ENCODE measurements around the gene APOB. TPM values are rescaled to one million over a fixed set of nuclear protein-coding genes. Genes with fewer than 3 reads are reported as not detected.

APOB gene
- total RNA-seq, 3 donors from 2014 or later: 3.2 to 5.6 (median 4.3) TPM

GRCh38 chr2:21059885-21060610 is 16.2 kb upstream of the APOB start:
- TF ChIP-seq CTCF (IDR thresholded peaks at IDR 0.05) (no peak), POLR2AphosphoS5 (IDR thresholded peaks at IDR 0.05) (no peak)
- no peak for DNase-seq (ENCODE audit: low spot score in 2 of 2)
- Histone ChIP-seq H3K4me3 (no peak overlapping the region), H3K36me3 (no peaks in the 10 kb centered on the region), H3K27ac (no peak overlapping the region), H3K9me3 (no peaks in the 10 kb centered on the region), H3K27me3 (no peaks in the 10 kb centered on the region), H3K4me1 (no peaks in the 10 kb centered on the region)
- intact Hi-C loops (cut with DNase I; ENCODE audit: low total_unique reads): no loop called here

GRCh38 chr2:21057097-21057496 is 13.2 kb upstream of the APOB start:
- no peak for DNase-seq (ENCODE audit: low spot score in 2 of 2)
- H3K9me3 ChIP-seq: no peaks in the 10 kb centered on the region
- H3K27me3 ChIP-seq: no peaks in the 10 kb centered on the region
- no peaks in the 10 kb centered on the region for H3K36me3 ChIP-seq
- no peaks in the 10 kb centered on the region for H3K4me1 ChIP-seq
- no peak overlapping the region for H3K4me3 ChIP-seq
- TF ChIP-seq CTCF (IDR thresholded peaks at IDR 0.05) (no peak), POLR2A (IDR thresholded peaks at IDR 0.05) (no peak), POLR2AphosphoS5 (IDR thresholded peaks at IDR 0.05) (no peak)
- H3K27ac ChIP-seq: no peak overlapping the region
- intact Hi-C loops (cut with DNase I; ENCODE audit: low total_unique reads): no loop called here

- Histone ChIP-seq H3K9me3 (no peaks in the 10 kb centered on the region), H3K27ac (no peak overlapping the region), H3K4me1 (no peaks in the 10 kb centered on the region), H3K36me3 (no peaks in the 10 kb centered on the region), H3K27me3 (no peaks in the 10 kb centered on the region), H3K4me3 (no peak overlapping the region)
- intact Hi-C loops (cut with DNase I; ENCODE audit: low total_unique reads): no loop called here
- no peak for TF ChIP-seq POLR2AphosphoS5 (IDR thresholded peaks at IDR 0.05)
- no peak for DNase-seq (ENCODE audit: low spot score in 2 of 2)
Observed at GRCh38 chr2:21055879-21056790, 12.3 kb upstream of the APOB start.

- DNase-seq (ENCODE audit: low spot score in 2 of 2): no peak
- intact Hi-C loops (cut with DNase I; ENCODE audit: low total_unique reads): no loop called here
- TF ChIP-seq CTCF (IDR thresholded peaks at IDR 0.05) (no peak), POLR2A (IDR thresholded peaks at IDR 0.05) (no peak)
- no peak overlapping the region for H3K4me3 ChIP-seq
- H3K27me3 ChIP-seq: no peaks in the 10 kb centered on the region
- no peaks in the 10 kb centered on the region for H3K9me3 ChIP-seq
- no peak overlapping the region for H3K27ac ChIP-seq
- no peaks in the 10 kb centered on the region for H3K4me1 ChIP-seq
- H3K36me3 ChIP-seq: no peaks in the 10 kb centered on the region
Observed at GRCh38 chr2:21055451-21055850, 11.6 kb upstream of the APOB start.

- no peaks in the 10 kb centered on the region for H3K27me3 ChIP-seq
- H3K4me1 ChIP-seq: no peaks in the 10 kb centered on the region
- no peak for DNase-seq (ENCODE audit: low spot score in 2 of 2)
- H3K27ac ChIP-seq: no peak overlapping the region
- intact Hi-C loops (cut with DNase I; ENCODE audit: low total_unique reads): no loop called here
- H3K36me3 ChIP-seq: no peaks in the 10 kb centered on the region
- TF ChIP-seq CTCF (IDR thresholded peaks at IDR 0.05) (no peak), POLR2A (IDR thresholded peaks at IDR 0.05) (no peak), POLR2AphosphoS5 (IDR thresholded peaks at IDR 0.05) (no peak)
- no peak overlapping the region for H3K4me3 ChIP-seq
- no peaks in the 10 kb centered on the region for H3K9me3 ChIP-seq
Observed at GRCh38 chr2:21054011-21054410, 10.1 kb upstream of the APOB start.

Measured in breast epithelium (tissue), 4 donors.